Activated CD8-positive, alpha-beta memory T cell treated with anti-CD3 and anti-CD28 coated beads, Interleukin-2, amount 50 U/mL, for 4 hours (primary cell): ENCODE results near the gene ATP10A.

Source experiments
- DNase-seq: peaks from one replicate; pipeline ENCODE4 v3.0.0-alpha.2; 2020

The ATP10A gene

DNA sequence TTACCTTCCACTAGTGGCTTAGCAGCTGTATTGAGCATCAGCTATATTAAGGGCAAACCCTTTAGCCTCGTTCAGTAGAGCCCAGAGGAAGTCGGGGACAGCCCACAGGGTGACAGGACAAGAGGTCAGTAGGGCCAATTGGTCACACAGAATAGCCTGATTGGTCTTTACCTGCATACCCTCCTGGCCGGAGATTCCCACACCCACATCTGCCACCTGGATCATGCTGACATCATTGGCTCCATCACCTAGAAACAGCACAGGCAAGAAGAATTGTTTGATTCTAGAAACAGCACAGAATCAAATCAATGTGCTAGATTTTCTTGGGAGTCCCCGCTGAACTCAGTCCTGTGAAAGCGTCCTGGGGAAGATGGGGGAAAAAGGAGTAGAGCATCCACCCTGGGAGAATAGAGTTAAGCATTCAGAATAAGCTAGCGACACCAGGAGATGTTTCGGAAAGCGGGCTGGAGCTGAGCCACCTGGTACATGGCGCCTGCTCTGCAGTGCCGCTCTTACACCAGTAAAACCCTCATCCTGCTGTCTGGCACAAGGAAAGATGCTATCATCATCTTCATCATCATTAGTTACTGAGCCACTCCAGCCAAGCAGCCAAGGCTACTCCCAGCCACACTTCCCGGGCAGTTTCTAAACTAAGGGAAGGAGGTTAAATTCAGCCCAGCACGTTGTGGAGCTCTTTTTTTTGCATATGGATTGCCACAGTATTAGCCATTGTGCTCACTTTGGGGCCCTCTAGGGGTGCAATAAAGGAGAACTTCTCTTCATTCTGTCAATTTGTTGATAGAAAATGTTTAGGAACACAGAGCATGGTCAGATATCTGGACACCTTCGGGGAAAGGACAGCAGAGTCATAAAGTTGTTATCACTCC lies 171.3 kb downstream of the ATP10A start:
- no peak for DNase-seq

GRCh38 chr15:25690673-25691543 lies 172.2 kb downstream of the ATP10A start:
- DNase-seq: no peak

DNA sequence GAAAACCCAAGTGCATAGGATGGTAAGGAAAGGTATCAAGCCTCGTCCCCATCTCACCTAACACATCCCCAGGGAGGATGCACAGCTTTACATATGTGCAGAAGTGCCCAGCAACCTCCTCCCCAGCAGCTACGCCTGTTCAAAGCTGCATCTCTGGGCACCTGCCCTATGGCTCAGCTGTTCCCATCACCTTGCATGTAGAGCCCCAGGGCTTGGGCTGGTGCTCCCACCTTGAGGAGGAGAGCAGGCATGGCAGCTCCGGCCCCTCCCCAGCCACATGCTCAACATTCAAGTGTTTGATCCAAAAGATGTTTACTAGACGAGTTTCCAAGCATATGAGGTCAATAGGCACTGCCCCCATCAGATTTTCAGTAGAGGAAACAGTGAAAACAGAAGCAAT lies 173.5 kb downstream of the ATP10A start:
- DNase-seq: no peak

- DNase-seq: no peak
Observed at GRCh38 chr15:25688166-25688565, 175.0 kb downstream of the ATP10A start.

DNA sequence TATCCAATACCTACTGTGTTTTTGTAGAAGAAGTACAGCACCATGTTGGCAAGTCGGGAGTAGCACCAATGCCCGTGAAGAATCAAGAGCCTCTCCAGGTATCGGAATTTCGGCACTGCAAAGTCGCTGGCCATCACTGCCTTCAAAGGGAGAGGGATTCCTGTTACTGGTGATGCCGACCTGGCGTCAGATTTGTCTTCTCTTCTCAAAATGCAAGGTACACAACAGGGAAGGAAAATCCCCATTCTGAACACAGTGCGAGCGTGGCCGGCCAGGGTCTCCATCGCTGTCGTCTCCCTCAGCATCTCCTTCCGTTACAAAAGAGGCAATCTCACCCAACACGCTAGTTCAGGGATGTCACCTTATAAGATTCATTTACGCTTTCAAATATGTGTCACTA lies 175.4 kb downstream of the ATP10A start:
- DNase-seq: no peak

DNA sequence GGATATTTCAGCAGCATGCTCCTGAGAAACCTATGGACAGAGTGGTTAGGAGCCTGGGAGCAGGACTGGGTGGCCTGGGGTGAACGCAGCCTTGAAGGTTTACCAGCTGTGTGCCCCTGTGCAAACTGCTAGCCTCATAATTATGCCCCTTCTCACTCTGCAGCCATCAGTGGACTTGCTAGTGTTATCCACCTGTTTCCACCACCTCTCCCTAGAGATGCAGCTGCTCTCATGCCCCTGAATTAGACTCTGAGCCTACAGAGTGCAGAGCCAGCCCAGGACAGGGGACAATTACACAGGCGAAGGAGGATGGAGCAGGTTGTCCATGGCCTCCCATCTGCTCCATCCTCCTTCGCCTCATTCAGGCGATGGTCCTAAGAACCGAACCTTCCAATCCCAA lies 175.9 kb downstream of the ATP10A start:
- no peak for DNase-seq

- no peak for DNase-seq
Observed at GRCh38 chr15:25686780-25687179, 176.3 kb downstream of the ATP10A start.

DNA sequence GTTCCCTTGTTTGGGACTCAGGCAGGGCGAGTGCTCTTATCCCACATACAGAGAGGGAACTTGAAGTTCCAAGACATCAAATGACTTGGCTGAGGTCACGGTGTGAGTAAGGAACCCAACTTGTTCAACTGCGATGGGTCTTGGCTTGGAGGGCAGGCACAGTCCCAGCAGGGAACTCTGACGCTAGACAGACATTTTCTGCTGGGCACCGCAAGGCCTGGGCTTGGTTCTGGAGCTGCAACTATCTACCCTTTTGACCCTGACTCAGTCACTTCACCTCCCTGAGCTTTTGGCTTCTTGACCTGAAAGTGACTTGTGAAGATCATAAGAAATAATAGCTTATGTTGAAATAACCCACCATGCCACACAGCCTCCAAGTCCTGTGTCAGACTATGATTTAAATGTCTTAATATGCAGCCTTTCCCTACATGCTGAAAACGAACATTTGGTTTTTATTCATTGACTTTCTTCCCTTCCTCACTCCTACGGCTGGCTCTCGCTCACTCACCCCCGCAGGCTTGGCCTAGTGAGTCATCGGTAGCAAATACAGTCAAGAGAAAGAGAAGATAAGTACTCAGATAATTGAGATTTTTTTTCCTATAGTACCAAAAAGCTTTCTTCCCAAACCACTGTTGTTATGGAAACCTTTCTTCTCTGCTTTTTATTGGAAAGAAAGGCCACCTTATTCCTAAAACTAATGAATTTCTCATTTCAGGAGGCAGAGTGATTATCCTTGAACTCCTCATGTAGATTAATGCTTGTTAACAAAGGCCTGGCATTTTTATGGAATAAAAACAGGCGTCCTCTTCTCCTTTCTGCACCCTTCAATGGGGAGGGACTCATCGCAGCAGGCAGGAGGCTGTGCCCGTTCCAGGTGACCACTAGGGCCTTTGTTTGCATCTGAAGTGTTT lies 178.4 kb downstream of the ATP10A start:
- DNase-seq: no peak

- DNase-seq: no peak
Observed at GRCh38 chr15:25683911-25684310, 179.2 kb downstream of the ATP10A start.

DNA sequence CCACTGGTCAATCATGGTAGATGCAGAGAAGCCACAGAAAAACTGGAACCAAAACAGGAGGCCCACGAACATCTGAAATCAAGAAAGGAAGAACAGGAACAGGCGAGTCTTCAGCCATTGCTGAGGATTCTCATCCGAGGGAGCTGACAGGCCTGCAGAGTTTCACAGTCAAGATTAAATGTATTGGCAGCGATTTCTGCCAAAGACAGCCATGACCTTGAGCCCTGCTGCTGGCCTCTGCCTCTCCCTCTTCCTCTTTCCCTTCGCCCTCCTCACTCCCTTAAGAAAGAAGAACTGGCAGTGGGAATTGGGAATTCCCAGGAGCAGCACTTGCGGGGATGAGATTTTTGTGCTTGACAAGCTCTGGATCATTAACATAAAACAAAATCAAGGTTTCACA lies 179.7 kb downstream of the ATP10A start:
- DNase-seq: no peak

DNA sequence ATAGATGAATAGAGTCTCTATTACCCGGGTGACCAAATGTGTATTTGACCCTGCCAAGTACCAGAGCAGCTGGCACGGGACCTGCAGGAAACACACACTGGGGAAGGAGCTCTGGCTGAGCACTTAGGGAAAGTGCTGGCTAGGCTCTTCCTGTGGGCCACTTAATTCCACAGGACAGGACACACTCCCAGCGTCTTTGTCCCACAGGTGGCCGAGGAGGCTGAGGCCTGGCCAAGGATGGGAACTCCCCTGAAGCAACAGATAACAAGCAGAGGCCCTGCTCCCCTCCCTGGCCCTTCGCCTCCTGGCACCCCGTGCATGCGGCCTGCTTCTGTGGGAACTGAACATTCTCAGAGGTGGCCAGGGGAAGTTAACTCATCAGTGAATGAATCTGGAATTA lies 180.8 kb downstream of the ATP10A start:
- DNase-seq: no peak

DNA sequence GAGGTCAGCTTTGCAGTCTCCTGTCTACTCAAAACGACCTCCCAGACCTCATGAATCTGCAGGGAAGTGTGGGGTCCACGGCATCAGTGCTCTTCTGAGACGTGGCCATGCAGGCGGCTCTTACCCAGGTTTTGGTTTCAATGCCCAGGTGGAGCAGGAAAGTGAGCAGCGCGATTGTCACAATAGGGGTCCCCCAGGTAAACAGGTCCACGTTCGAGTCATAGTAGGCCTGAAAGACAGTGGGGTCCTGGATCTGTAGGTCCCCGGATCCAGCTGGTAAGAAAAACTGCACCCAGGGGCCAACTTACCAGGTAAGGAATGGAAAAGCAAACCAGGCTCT lies 182.5 kb downstream of the ATP10A start:
- no peak for DNase-seq

- no peak for DNase-seq
Observed at GRCh38 chr15:25679964-25680685, 183.0 kb downstream of the ATP10A start.

- DNase-seq: no peak
Observed at GRCh38 chr15:25679492-25679891, 183.6 kb downstream of the ATP10A start.

- DNase-seq: no peak
Observed at GRCh38 chr15:25678500-25678855, 184.6 kb downstream of the ATP10A start.

- DNase-seq: no peak
Observed at GRCh38 chr15:25677719-25678499, 185.2 kb downstream of the ATP10A start.

DNA sequence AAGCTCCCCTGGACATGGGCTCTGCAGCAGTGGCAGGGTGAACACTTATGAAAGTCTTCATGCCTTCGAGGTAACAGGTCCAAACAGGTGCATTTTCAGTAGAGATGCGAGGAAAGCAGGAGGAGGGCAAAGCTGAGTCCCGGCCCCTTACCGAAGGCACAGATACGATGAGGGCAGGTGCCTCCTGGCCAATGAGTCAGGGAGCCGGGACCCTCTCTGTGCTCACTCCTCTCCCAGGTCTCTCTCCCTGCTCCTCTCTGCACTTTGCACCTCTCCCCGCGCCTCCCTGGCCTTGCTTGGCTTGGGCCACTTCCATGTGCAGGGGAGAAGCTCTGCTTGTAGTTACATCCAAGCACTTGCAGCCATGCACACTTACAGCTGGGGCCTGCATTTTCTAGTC lies 187.1 kb downstream of the ATP10A start:
- DNase-seq: no peak

DNA sequence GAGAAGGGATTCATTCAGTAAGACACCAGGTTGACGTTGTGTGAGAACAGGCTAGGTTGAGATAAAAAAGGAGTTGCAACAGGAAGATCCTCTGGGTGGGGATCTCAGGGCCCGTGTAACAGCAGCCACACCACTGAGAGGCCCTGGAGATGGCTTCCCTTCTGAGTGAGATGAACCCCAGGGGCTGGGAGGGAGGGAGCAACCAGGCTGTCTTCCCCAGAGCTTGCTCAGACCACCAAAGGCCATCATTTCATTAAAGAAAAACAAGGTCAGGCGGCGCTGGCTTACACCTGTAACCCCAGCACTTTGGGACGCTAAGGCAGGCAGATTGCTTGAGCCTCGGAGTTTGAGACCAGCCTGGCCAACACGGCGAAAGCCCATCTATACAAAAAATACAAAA lies 187.7 kb downstream of the ATP10A start:
- no peak for DNase-seq

GRCh38 chr15:25674913-25675312 lies 188.2 kb downstream of the ATP10A start:
- no peak for DNase-seq

DNA sequence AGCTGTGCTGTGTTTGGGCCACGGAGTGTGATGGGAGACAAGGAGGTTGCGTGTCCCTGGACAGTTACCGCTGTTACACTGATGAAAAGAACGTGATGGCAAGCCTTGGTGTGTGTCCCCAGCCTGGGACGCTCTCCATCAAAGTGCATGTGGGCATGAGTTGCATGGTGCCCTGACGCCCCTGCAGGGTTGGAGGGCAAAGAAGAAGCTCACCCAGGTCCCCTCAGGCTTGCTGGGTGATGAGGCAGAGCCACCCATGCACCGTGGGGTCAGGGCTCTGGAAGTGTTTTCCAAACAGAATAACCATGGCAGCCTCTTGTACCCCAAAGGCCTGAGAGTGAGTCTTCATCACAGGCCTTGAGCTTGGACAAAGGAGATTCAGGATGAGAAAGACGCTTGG lies 189.2 kb downstream of the ATP10A start:
- DNase-seq: no peak

DNA sequence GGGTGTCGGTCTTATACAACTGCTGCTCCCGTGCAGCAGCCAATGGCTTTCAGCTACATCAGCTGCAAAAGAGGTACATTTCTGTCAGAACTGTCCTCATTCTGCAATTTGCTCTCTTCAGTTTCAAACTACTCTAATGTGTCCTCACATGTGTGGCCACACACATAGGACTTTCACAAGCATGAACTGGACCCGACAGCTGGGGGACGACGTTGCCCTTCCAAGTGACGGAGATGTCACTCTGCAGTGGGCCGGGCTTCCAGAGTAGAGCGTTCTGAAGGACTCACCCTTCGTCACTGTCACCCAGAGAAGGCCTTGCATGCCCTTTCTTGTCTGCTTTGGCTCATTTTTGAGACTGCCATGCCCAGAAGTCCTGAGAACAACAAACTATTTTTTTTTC lies 189.8 kb downstream of the ATP10A start:
- DNase-seq: no peak

- DNase-seq: no peak
Observed at GRCh38 chr15:25671132-25671531, 192.0 kb downstream of the ATP10A start.
